B cell (primary cell): ENCODE measurements around the gene IER5L. TPM values are rescaled to one million over a fixed set of nuclear protein-coding genes. Genes with fewer than 3 reads are reported as not detected.

Experiments
- ATAC-seq: fragments of 200-7000 bp; cut with Tn5 transposase; one replicate; pipeline ENCODE4 v1.10.0; 2021; ENCODE audit warnings: low read depth, mild to moderate bottlenecking, moderate number of reproducible peaks, moderate library complexity
- CTCF ChIA-PET: fragments of 350-600 bp; sonication (Branson Sonifier 250); formaldehyde crosslinking; loops from one replicate; lab custom pipeline; 2021; ENCODE audit warnings: antibody characterized with exemption, inconsistent platforms; lab: Charles Lee
- POLR2A ChIA-PET: fragments of 350-600 bp; sonication (Branson Sonifier 250); formaldehyde crosslinking; loops from one replicate; lab custom pipeline; 2021; ENCODE audit warnings: antibody characterized with exemption; lab: Charles Lee
- DNase-seq: peaks from one replicate; pipeline ENCODE4 v3.0.0; 2013
- H2AFZ ChIP-seq: 2 replicates; pipeline ENCODE4 v1.6.1; 2012; ENCODE audit warnings: mild to moderate bottlenecking, low read depth, low read length; ENCODE audit not compliant: insufficient read depth, poor library complexity, severe bottlenecking
- H3K27ac ChIP-seq, 2 donors: 1 replicate in 1 of 2; 2 replicates in 1 of 2; pipeline ENCODE4 v1.5.1; 2012 to 2013; ENCODE audit warnings: low read length in 2 of 2, mild to moderate bottlenecking in 2 of 2, moderate library complexity in 1 of 2
- H3K27me3 ChIP-seq, 4 experiments: fragments of 200-600 bp in 1 of 4; sonication (generic) in 1 of 4; replicated peaks in 1 of 4; 1 replicate in 2 of 4; 2 replicates in 2 of 4; pipeline versions ENCODE4 v1.6.1 to v1.7.0; 2013 to 2016; ENCODE audit warnings: low read length in 3 of 4, mild to moderate bottlenecking in 2 of 4, mixed read lengths in 1 of 4, moderate library complexity in 1 of 4; ENCODE audit not compliant: insufficient read depth in 4 of 4, control insufficient read depth in 3 of 4; ENCODE audit errors: control extremely low read depth in 1 of 4
- H3K36me3 ChIP-seq, 2 experiments: replicated peaks in 1 of 2; 1 replicate in 1 of 2; 2 replicates in 1 of 2; pipeline versions ENCODE4 v1.6.1 to v1.7.1; 2013; ENCODE audit warnings: low read length in 1 of 2; ENCODE audit not compliant: insufficient read depth in 2 of 2, control insufficient read depth in 1 of 2; ENCODE audit errors: control extremely low read depth in 1 of 2, extremely low read depth in 1 of 2
- H3K4me1 ChIP-seq, 2 donors: fragments of 200-600 bp in 1 of 2; sonication (generic) in 1 of 2; 1 replicate in 1 of 2; 2 replicates in 1 of 2; pipeline versions ENCODE4 v1.5.1 to v1.6.1; 2013 to 2017; ENCODE audit warnings: low read length in 2 of 2; ENCODE audit not compliant: control insufficient read depth in 2 of 2, insufficient read depth in 2 of 2
- H3K4me2 ChIP-seq: replicated peaks from 2 replicates; pipeline ENCODE3; 2012; ENCODE audit warnings: mild to moderate bottlenecking, low read depth, low read length; ENCODE audit not compliant: poor library complexity, severe bottlenecking
- H3K4me3 ChIP-seq, 5 experiments: fragments of 200-600 bp in 1 of 5; sonication (generic) in 1 of 5; 1 replicate in 3 of 5; 2 replicates in 2 of 5; pipeline versions ENCODE4 v1.5.1 to v1.7.0; 2011 to 2016; ENCODE audit warnings: low read length in 4 of 5, mild to moderate bottlenecking in 4 of 5, low read depth in 2 of 5, control low read depth in 1 of 5, moderate library complexity in 1 of 5; ENCODE audit not compliant: insufficient read depth in 1 of 5; ENCODE audit errors: control extremely low read depth in 1 of 5, extremely low read depth in 1 of 5
- H3K79me2 ChIP-seq: fragments of 200-600 bp; sonication (generic); one replicate; pipeline ENCODE4 v1.6.0; 2016; ENCODE audit warnings: low read length; ENCODE audit not compliant: control insufficient read depth, insufficient read depth
- H3K9ac ChIP-seq: fragments of 200-600 bp; sonication (generic); 2 replicates; pipeline ENCODE4 v1.6.1; 2017; ENCODE audit warnings: mild to moderate bottlenecking, low read length, moderate library complexity
- H3K9me3 ChIP-seq, 3 donors: one replicate each; pipeline versions ENCODE4 v1.6.1 to v1.7.1; 2013; ENCODE audit warnings: low read length in 2 of 3; ENCODE audit not compliant: control insufficient read depth in 2 of 3, insufficient read depth in 1 of 3; ENCODE audit errors: control extremely low read depth in 1 of 3
- H4K20me1 ChIP-seq: 2 replicates; pipeline ENCODE4 v1.6.0; 2012; ENCODE audit warnings: mild to moderate bottlenecking, low read length; ENCODE audit not compliant: insufficient read depth, control insufficient read depth, poor library complexity, severe bottlenecking
- H3K27ac Mint-ChIP-seq: one replicate; pipeline ENCODE4 v1.8.0; 2021; ENCODE audit warnings: mixed read lengths
- H3K27me3 Mint-ChIP-seq: one replicate; pipeline ENCODE4 v1.8.0; 2021; ENCODE audit warnings: mixed read lengths
- H3K4me1 Mint-ChIP-seq: one replicate; pipeline ENCODE4 v1.8.0; 2021; ENCODE audit warnings: mixed read lengths
- H3K4me3 Mint-ChIP-seq: one replicate; pipeline ENCODE4 v1.8.0; 2021; ENCODE audit warnings: mixed read lengths
- H3K9me3 Mint-ChIP-seq: one replicate; pipeline ENCODE4 v1.8.0; 2022; ENCODE audit warnings: mixed read lengths; ENCODE audit not compliant: insufficient read depth
- CTCF ChIP-seq: fragments of 200-600 bp; IDR thresholded peaks from one replicate; pipeline ENCODE4 v1.8.0; 2022; ENCODE audit warnings: antibody characterized with exemption, mild to moderate bottlenecking
- EZH2 ChIP-seq: IDR thresholded peaks from 2 replicates; pipeline ENCODE4 v1.6.1; 2012; ENCODE audit warnings: borderline replicate concordance, low read depth, mild to moderate bottlenecking, moderate library complexity, low read length; ENCODE audit not compliant: insufficient read depth, poor library complexity, severe bottlenecking
- WGBS: methylation state at CpG from one replicate; pipeline ENCODE4 v1.1.5; 2013; ENCODE audit warnings: missing lambda C conversion rate; ENCODE audit not compliant: insufficient coverage; 5-methylcytosine and 5-hydroxymethylcytosine counted together
- intact Hi-C: fragments of 100-400 bp; cut with micrococcal nuclease; formaldehyde crosslinking; loops from one replicate; pipeline ENCODE4 v1.10.0; 2022
- polyA plus RNA-seq: library from polyadenylated mRNA; depleted of rRNA; stranded (reverse); fragments of >200 nt; gene quantifications from 2 replicates; pipeline ENCODE4 v1.2.3, GENCODE V29; 2012
- total RNA-seq, 2 donors: library from RNA; stranded (reverse); fragments of 120-200 nt in 1 of 2; gene quantifications; 1 replicate in 1 of 2; 2 replicates in 1 of 2; pipeline versions ENCODE4 v1.2.3 to v1.2.4, GENCODE V29; 2013 to 2022

Gene IER5L
- total and polyA plus RNA-seq, 2 donors (not counting 1 experiment from before 2014, with no cell fraction given) = 1.5 to 12.9 TPM

- Histone ChIP-seq H3K9ac (no peak overlapping the region), H3K27ac (no peak overlapping the region), H2AFZ (no peak overlapping the region), H3K4me3 (no peak overlapping the region), H4K20me1 (no peaks in the 10 kb centered on the region), H3K27me3 (peaks cover 0 to 2% (median 0%) of the 10 kb centered on the region in 4 experiments), H3K9me3 (peaks cover 0 to 10% (median 4%) of the 10 kb centered on the region in 3 donors), H3K79me2 (no peaks in the 10 kb centered on the region), H3K4me1 (no peaks in the 10 kb centered on the region), H3K36me3 (no peaks in the 10 kb centered on the region), H3K4me2 (no peak overlapping the region)
- Mint-ChIP-seq H3K4me1 (no peaks in the 10 kb centered on the region), H3K27me3 (peaks cover 16% of the 10 kb centered on the region), H3K9me3 (no peaks in the 10 kb centered on the region), H3K27ac (no peak overlapping the region), H3K4me3 (no peak overlapping the region)
- DNase-seq = no peak
- POLR2A ChIA-PET = interaction anchor here (1.1 kb wide), 1 partner anchor 9 kb away, joined by 3 read pairs; the partner anchor contains the start of gene IER5L
- CTCF ChIA-PET = interaction anchor here (0.9 to 2.1 kb wide), 4 partner anchors 13 to 603 kb away, joined by 3 to 6 read pairs (median 4); no protein-coding TSS in a partner anchor
- no peak for ATAC-seq
- intact Hi-C loops = no loop called here
- no CpG with 5 or more reads among the region's 1 CpG for WGBS
- TF ChIP-seq CTCF = no peak
- TF ChIP-seq EZH2 = no peak
These were observed 9.0 kb upstream of the IER5L start for GRCh38 chr9:129187042-129187441.

DNA sequence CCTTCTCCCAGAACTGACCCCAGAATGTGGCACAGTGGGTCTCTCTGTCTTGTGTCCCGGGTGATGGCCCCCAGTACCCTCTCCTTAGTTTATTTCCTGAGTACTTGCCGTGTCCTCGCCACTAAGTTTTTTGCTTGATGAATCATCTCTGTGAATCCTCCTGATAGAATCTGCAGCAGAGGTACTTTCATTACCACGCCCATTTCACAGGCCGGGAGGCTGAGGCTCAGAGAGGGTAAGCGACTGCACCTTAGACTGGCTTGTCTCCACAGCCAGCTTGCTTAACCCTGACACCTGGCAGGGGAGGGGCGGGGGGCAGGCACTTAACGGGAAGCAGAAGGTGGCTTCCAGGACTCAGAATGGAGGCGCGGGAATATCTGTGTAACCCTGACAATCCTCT lies 7.9 kb upstream of the IER5L start:
- POLR2A ChIA-PET = no interaction called here
- peaks cover 0 to 4% (median 4%) of the 10 kb centered on the region in 3 donors for H3K9me3 ChIP-seq

More for the DNA sequence above, 7.9 kb upstream of the IER5L start:
- CTCF ChIA-PET = interaction anchor here (0.6 kb wide), 1 partner anchor 11 kb away, joined by 5 read pairs; no protein-coding TSS in a partner anchor
- H3K9me3 Mint-ChIP-seq = no peaks in the 10 kb centered on the region
- DNase-seq (no peak), ATAC-seq (no peak)
- no peaks in the 10 kb centered on the region for H4K20me1 ChIP-seq
- no peak overlapping the region for H3K4me3 Mint-ChIP-seq
- no peaks in the 10 kb centered on the region for H3K4me1 Mint-ChIP-seq
- intact Hi-C loops = no loop called here
- no peaks in the 10 kb centered on the region for H3K4me1 ChIP-seq
- WGBS = 83% methylated on average over 10 of the region's 10 CpGs
- no peak overlapping the region for H3K27ac ChIP-seq
- H2AFZ ChIP-seq = no peak overlapping the region
- H3K4me2 ChIP-seq = no peak overlapping the region
- peaks cover 16% of the 10 kb centered on the region for H3K27me3 Mint-ChIP-seq
- H3K27ac Mint-ChIP-seq = no peak overlapping the region
- no peaks in the 10 kb centered on the region for H3K36me3 ChIP-seq
- no peaks in the 10 kb centered on the region for H3K79me2 ChIP-seq
- TF ChIP-seq EZH2 (no peak), CTCF (no peak)
- no peak overlapping the region for H3K9ac ChIP-seq
- no peak overlapping the region for H3K4me3 ChIP-seq
- H3K27me3 ChIP-seq = peaks cover 0 to 4% (median 0%) of the 10 kb centered on the region in 4 experiments
